Panc1 (cell line): ENCODE results near the gene ADSS2. TPM values are rescaled to one million over a fixed set of nuclear protein-coding genes. Genes with fewer than 3 reads are reported as not detected.
A peak's percentile ranks its signal among the peaks of the same experiment; 100 is the strongest.

Experiments
- ATAC-seq: fragments of 200-7000 bp; cut with Tn5 transposase; 2 replicates; pipeline ENCODE4 v1.9.1; 2020; ENCODE audit warnings: mild to moderate bottlenecking, moderate library complexity
- BruUV-seq: library from RNA; stranded (reverse); fragments of 400-500 nt; replicated peaks from 2 replicates; lab custom pipeline; 2021; lab: Mats Ljungman, UMichigan
- CTCF ChIA-PET: fragments of 300-600 bp; sonication (Branson Sonifier 250); formaldehyde crosslinking; loops from one replicate; lab custom pipeline; 2022; ENCODE audit warnings: antibody characterized with exemption; lab: Charles Lee
- POLR2A ChIA-PET: fragments of 300-600 bp; sonication (Branson Sonifier 250); formaldehyde crosslinking; loops from one replicate; lab custom pipeline; 2022; ENCODE audit warnings: antibody characterized with exemption; lab: Charles Lee
- DNase-seq: peaks from one replicate; pipeline ENCODE4 v3.0.0-alpha.2; 2010; ENCODE audit warnings: low read depth, low spot score
- H3K27ac ChIP-seq: 2 replicates; pipeline ENCODE4 v1.5.1; 2011; ENCODE audit warnings: mild to moderate bottlenecking, low read length, inconsistent platforms
- H3K27me3 ChIP-seq: fragments of 200-500 bp; sonication (Bioruptor generic); 2 replicates; pipeline ENCODE4 v1.6.0; 2014; ENCODE audit warnings: low read length, inconsistent platforms; ENCODE audit not compliant: control insufficient read depth, insufficient read depth
- H3K36me3 ChIP-seq: fragments of 200-500 bp; sonication (Bioruptor generic); 2 replicates; pipeline ENCODE4 v1.5.1; 2014; ENCODE audit warnings: inconsistent platforms, mild to moderate bottlenecking, low read length, moderate library complexity; ENCODE audit not compliant: control insufficient read depth, insufficient read depth
- H3K4me1 ChIP-seq: 2 replicates; pipeline ENCODE4 v1.5.1; 2011; ENCODE audit warnings: inconsistent platforms, mild to moderate bottlenecking, low read length, moderate library complexity; ENCODE audit not compliant: control insufficient read depth, insufficient read depth
- H3K4me3 ChIP-seq, 2 experiments: 2 replicates each; pipeline ENCODE4 v1.5.1; 2011 to 2012; ENCODE audit warnings: low read depth in 2 of 2, low read length in 2 of 2, mild to moderate bottlenecking in 2 of 2, inconsistent platforms in 1 of 2, moderate library complexity in 1 of 2
- H3K9me3 ChIP-seq: fragments of 200-500 bp; sonication (Bioruptor generic); 2 replicates; pipeline ENCODE4 v1.5.1; 2014; ENCODE audit warnings: low read depth, mild to moderate bottlenecking, inconsistent platforms, low read length, moderate library complexity; ENCODE audit not compliant: control insufficient read depth, insufficient read depth
- POLR2AphosphoS5 ChIP-seq: IDR thresholded peaks from 2 replicates; pipeline ENCODE4 v1.6.1; 2012; ENCODE audit warnings: mild to moderate bottlenecking, low read depth, low read length, moderate library complexity
- SIN3A ChIP-seq: IDR thresholded peaks from 2 replicates; pipeline ENCODE4 v1.6.1; 2012; ENCODE audit warnings: low read depth, mild to moderate bottlenecking, low read length, moderate library complexity, borderline replicate concordance; ENCODE audit not compliant: insufficient read depth
- TCF7L2 ChIP-seq: IDR thresholded peaks from 2 replicates; pipeline ENCODE4 v1.6.1; 2011; ENCODE audit warnings: mild to moderate bottlenecking, low read depth, low read length, inconsistent platforms
- in situ Hi-C: cut with HindIII; loops from 2 replicates; pipeline ENCODE4 v1.10.0; 2016; ENCODE audit warnings: low sequenced_read_pairs, low pct_unique_long_range_greater_than_20kb
- intact Hi-C: fragments of 100-400 bp; cut with micrococcal nuclease; formaldehyde crosslinking; loops from one replicate; pipeline ENCODE4 v1.10.0; 2022; ENCODE audit not compliant: unreplicated experiment
- total RNA-seq: library from RNA; stranded (reverse); gene quantifications from one replicate; pipeline ENCODE4 v1.2.1, GENCODE V29; 2021; ENCODE audit not compliant: unreplicated experiment
- TF ChIP-seq, protein P1 (sequence below): fragments of 450-650 bp; IDR thresholded peaks from 2 replicates; pipeline ENCODE4 v1.5.1; 2017; ENCODE audit warnings: mild to moderate bottlenecking
- TF ChIP-seq, protein P2 (sequence below), 2 experiments: IDR thresholded peaks; 2 replicates each; pipeline ENCODE4 v1.6.1; 2011 to 2012; ENCODE audit warnings: low read depth in 2 of 2, control low read depth in 1 of 2, low read length in 1 of 2, mild to moderate bottlenecking in 1 of 2, moderate library complexity in 1 of 2; ENCODE audit not compliant: insufficient read depth in 1 of 2

ADSS2 gene
- total RNA-seq, 1 experiment from 2014 or later: 42.2 TPM

DNA sequence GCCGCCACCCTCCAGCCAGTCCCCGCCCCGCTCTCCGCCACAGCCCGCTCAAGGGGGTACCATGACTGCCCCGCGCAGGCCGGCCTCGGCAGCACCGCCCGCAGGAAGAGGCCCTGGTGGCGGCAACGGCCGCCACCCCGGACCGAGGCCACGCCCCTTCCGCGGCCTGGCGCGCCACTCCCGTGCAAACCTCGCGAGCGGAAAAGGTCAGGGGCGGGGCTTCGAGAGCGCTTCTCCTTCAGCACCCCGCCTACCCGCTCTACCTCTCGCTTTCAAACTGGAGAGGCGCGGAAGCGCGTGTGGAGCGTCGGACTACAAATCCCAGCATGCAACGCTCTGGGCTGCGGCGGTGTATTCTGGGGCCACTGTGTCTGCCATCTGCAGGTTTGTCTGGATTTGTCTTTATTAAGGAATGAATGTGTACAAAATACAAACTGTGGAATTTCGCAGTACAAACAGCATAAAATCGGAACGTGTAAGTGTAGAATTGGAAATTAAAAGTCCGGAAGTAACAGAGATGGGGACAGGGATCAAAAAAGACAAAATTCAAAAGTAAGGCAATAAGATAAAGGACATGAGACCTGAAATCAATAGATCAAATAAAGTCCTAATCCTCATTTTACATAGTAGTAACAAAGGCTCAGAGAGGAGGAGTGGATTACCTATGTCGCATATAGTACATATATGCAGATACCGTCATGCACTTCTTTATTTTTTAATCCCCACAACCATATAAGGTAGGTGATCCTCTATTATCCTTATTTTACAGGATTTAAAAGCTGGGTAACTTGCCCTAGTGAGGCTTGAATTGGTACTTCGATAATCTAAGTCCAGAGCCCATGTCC is 464 bp upstream of the ADSS2 start:
- CTCF ChIA-PET: no interaction called here
- DNase-seq (peak; percentile 97), ATAC-seq (peak; percentile 98)
- H3K27ac ChIP-seq: peak overlapping the region; percentile 94
- intact Hi-C loops (no loop called here), in situ Hi-C loops (no loop called here)
- H3K4me1 ChIP-seq: peaks cover 16% of the 10 kb centered on the region
- H3K4me3 ChIP-seq: peak overlapping the region; percentile 35 to 99
- H3K36me3 ChIP-seq: no peaks in the 10 kb centered on the region; the same call in none of the 2 replicates
- H3K27me3 ChIP-seq: no peaks in the 10 kb centered on the region
- POLR2A ChIA-PET: no interaction called here
- TF ChIP-seq, protein P1, sequence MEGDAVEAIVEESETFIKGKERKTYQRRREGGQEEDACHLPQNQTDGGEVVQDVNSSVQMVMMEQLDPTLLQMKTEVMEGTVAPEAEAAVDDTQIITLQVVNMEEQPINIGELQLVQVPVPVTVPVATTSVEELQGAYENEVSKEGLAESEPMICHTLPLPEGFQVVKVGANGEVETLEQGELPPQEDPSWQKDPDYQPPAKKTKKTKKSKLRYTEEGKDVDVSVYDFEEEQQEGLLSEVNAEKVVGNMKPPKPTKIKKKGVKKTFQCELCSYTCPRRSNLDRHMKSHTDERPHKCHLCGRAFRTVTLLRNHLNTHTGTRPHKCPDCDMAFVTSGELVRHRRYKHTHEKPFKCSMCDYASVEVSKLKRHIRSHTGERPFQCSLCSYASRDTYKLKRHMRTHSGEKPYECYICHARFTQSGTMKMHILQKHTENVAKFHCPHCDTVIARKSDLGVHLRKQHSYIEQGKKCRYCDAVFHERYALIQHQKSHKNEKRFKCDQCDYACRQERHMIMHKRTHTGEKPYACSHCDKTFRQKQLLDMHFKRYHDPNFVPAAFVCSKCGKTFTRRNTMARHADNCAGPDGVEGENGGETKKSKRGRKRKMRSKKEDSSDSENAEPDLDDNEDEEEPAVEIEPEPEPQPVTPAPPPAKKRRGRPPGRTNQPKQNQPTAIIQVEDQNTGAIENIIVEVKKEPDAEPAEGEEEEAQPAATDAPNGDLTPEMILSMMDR: peak; percentile 81
- TF ChIP-seq, protein P2, sequence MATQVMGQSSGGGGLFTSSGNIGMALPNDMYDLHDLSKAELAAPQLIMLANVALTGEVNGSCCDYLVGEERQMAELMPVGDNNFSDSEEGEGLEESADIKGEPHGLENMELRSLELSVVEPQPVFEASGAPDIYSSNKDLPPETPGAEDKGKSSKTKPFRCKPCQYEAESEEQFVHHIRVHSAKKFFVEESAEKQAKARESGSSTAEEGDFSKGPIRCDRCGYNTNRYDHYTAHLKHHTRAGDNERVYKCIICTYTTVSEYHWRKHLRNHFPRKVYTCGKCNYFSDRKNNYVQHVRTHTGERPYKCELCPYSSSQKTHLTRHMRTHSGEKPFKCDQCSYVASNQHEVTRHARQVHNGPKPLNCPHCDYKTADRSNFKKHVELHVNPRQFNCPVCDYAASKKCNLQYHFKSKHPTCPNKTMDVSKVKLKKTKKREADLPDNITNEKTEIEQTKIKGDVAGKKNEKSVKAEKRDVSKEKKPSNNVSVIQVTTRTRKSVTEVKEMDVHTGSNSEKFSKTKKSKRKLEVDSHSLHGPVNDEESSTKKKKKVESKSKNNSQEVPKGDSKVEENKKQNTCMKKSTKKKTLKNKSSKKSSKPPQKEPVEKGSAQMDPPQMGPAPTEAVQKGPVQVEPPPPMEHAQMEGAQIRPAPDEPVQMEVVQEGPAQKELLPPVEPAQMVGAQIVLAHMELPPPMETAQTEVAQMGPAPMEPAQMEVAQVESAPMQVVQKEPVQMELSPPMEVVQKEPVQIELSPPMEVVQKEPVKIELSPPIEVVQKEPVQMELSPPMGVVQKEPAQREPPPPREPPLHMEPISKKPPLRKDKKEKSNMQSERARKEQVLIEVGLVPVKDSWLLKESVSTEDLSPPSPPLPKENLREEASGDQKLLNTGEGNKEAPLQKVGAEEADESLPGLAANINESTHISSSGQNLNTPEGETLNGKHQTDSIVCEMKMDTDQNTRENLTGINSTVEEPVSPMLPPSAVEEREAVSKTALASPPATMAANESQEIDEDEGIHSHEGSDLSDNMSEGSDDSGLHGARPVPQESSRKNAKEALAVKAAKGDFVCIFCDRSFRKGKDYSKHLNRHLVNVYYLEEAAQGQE (IDR thresholded peaks at IDR 0.05; ENCODE audit: insufficient read depth in 1 of 2, low read depth in 2 of 2, low read length in 1 of 2): no peak
- TF ChIP-seq POLR2AphosphoS5 (no peak; the same call in 1 of the 2 replicates), SIN3A (no peak), TCF7L2 (no peak)
- peaks cover 4% of the 10 kb centered on the region; the same call in 1 of the 2 replicates for H3K9me3 ChIP-seq
- BruUV-seq: no TSS peak

DNA sequence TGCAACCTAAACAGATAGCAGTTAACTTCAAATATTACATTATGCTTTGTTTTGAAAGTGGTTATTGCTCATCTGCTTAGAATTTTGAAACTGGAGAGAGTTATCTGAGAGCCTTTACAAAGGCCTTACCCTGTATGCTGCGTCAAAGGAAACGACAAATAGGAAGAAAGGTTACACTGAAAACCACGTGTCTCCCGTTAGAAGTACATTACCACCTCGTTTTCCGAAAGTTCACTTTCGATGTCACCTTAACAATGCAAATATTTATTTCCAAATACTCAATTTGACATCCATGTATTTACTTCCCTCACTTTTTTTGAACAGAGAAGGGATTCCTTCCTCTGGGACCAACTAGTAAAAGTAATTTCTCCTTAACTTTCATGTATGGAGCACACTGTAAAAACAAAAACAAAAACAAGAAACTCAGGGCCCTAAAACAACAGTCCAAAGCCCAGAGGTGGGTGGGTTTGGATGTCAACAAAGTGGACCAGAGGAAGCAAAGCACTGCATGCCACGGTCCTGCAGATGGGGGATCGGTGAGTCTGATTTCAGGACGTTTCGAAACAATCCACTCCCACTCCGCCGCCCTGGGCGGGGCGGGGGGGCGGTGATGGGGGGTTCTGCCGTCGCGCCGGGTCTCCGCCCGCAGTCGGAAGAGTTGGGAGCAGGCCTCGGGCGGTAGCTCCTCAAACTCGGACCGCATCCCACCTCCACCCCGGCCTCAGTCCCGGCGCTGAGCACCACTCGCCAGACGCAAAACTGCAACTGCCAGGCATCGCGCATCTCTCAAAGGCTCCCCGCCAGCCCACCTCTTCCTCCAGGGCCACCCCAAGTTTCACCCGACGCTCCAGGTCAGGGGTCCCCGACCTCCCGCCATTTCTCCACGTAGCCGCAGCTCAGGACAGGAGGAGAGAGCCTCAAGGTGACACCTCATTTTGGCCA is 841 bp downstream of the ADSS2 start:
- no peaks in the 10 kb centered on the region for H3K27me3 ChIP-seq
- CTCF ChIA-PET: no interaction called here
- in situ Hi-C loops (no loop called here), intact Hi-C loops (no loop called here)
- H3K36me3 ChIP-seq: no peaks in the 10 kb centered on the region; the same call in none of the 2 replicates
- peaks cover 4% of the 10 kb centered on the region; the same call in 1 of the 2 replicates for H3K9me3 ChIP-seq
- no TSS peak for BruUV-seq
- TF ChIP-seq, protein P1: no peak
- no peak for TF ChIP-seq TCF7L2
- TF ChIP-seq, protein P2 (IDR thresholded peaks at IDR 0.05; ENCODE audit: insufficient read depth in 1 of 2, low read depth in 2 of 2, low read length in 1 of 2): no peak
- TF ChIP-seq POLR2AphosphoS5: no peak
- 0 out of 2 replicates have a peak, but pooled peaks have one; percentile 44 for TF ChIP-seq SIN3A
- peak; percentile 13 for ATAC-seq
- POLR2A ChIA-PET: no interaction called here
- peak overlapping the region; percentile 87 to 99 for H3K4me3 ChIP-seq
- peaks cover 19% of the 10 kb centered on the region for H3K4me1 ChIP-seq
- peak overlapping the region; percentile 85 for H3K27ac ChIP-seq
- DNase-seq: no peak
